Smooth muscle cell (in vitro differentiated cells): Measurements from ENCODE around the gene TAF4. TPM values are rescaled to one million over a fixed set of nuclear protein-coding genes. Genes with fewer than 3 reads are reported as not detected.
"Not testable (repeated sequence)": the region's sequence is repeated elsewhere in the genome, so short reads cannot be mapped to it uniquely, and the experiment has no call there.

Experiments
- DNase-seq: peaks from one replicate; lab custom pipeline; 2025; ENCODE audit not compliant: unreplicated experiment; lab: John Stamatoyannopoulos, UW
- H2AFZ ChIP-seq: fragments of 200-600 bp; sonication (generic); 2 replicates; pipeline ENCODE4 v1.6.0; 2016; ENCODE audit warnings: antibody characterized with exemption, low read depth, mild to moderate bottlenecking
- H3F3A ChIP-seq: fragments of 200-600 bp; sonication (generic); 2 replicates; pipeline ENCODE4 v1.6.0; 2017; ENCODE audit warnings: antibody characterized with exemption, low read depth
- H3K27ac ChIP-seq: fragments of 200-600 bp; sonication (generic); 2 replicates; pipeline ENCODE4 v1.5.1; 2016; ENCODE audit warnings: low read depth, mild to moderate bottlenecking
- H3K27me3 ChIP-seq: fragments of 200-600 bp; sonication (generic); 2 replicates; pipeline ENCODE4 v1.6.1; 2016; ENCODE audit warnings: low read depth, mild to moderate bottlenecking
- H3K36me3 ChIP-seq: fragments of 200-600 bp; sonication (generic); 2 replicates; pipeline ENCODE4 v1.5.1; 2016; ENCODE audit warnings: low read depth
- H3K4me1 ChIP-seq: fragments of 200-600 bp; sonication (generic); 2 replicates; pipeline ENCODE4 v1.5.1; 2016; ENCODE audit warnings: low read depth
- H3K4me2 ChIP-seq: fragments of 200-600 bp; sonication (generic); 2 replicates; pipeline ENCODE4 v1.6.0; 2016; ENCODE audit warnings: mild to moderate bottlenecking
- H3K4me3 ChIP-seq: fragments of 200-600 bp; sonication (generic); 2 replicates; pipeline ENCODE4 v1.5.1; 2016; ENCODE audit warnings: mild to moderate bottlenecking
- H3K79me2 ChIP-seq: fragments of 200-600 bp; sonication (generic); 2 replicates; pipeline ENCODE4 v1.6.0; 2016; ENCODE audit warnings: low read depth, mild to moderate bottlenecking
- H3K9ac ChIP-seq: fragments of 200-600 bp; sonication (generic); 2 replicates; pipeline ENCODE4 v1.6.0; 2016; ENCODE audit warnings: low read depth
- H3K9me3 ChIP-seq: fragments of 200-600 bp; sonication (generic); replicated peaks from 2 replicates; pipeline ENCODE4 v1.5.1; 2016; ENCODE audit warnings: low read depth
- H4K20me1 ChIP-seq: fragments of 200-600 bp; sonication (generic); 2 replicates; pipeline ENCODE4 v1.6.0; 2016; ENCODE audit warnings: low read depth
- CTCF ChIP-seq: fragments of 200-600 bp; sonication (generic); IDR thresholded peaks from 2 replicates; pipeline ENCODE4 v1.5.1; 2017; ENCODE audit warnings: borderline replicate concordance, mild to moderate bottlenecking, antibody characterized with exemption; ENCODE audit not compliant: insufficient read depth, poor library complexity, severe bottlenecking
- WGBS: methylation state at CpG from one replicate; pipeline ENCODE4 v1.1.7; 2016; ENCODE audit warnings: low lambda C conversion rate; 5-methylcytosine and 5-hydroxymethylcytosine counted together
- polyA plus RNA-seq: library from polyadenylated mRNA; unstranded; fragments of >200 nt; fragmentation: Nextera tagmentation; extraction: Ambion mirVana; gene quantifications from 2 replicates; pipeline ENCODE4 v1.2.1, GENCODE V29; 2016
- total RNA-seq: library from RNA; depleted of rRNA; stranded (reverse); fragments of >200 nt; gene quantifications from 2 replicates; pipeline ENCODE4 v1.2.3, GENCODE V29; 2014

The TAF4 gene
- total and polyA plus RNA-seq, 2 experiments from 2014 or later: 0.67 to 8.5 TPM

- H3K4me2 ChIP-seq: no peak overlapping the region
- H3K27ac ChIP-seq: no peak overlapping the region
- no peak for DNase-seq
- peaks cover 86% of the 10 kb centered on the region for H4K20me1 ChIP-seq
- H3K4me1 ChIP-seq: peaks cover 8% of the 10 kb centered on the region
- 98% methylated on average over 11 of the region's 11 CpGs for WGBS
- no peaks in the 10 kb centered on the region for H3K36me3 ChIP-seq
- peaks cover 80% of the 10 kb centered on the region for H3K79me2 ChIP-seq
- no peak overlapping the region for H3K9ac ChIP-seq
- no peaks in the 10 kb centered on the region for H3F3A ChIP-seq
- no peaks in the 10 kb centered on the region for H3K9me3 ChIP-seq
- no peaks in the 10 kb centered on the region for H3K27me3 ChIP-seq
- no peak overlapping the region for H2AFZ ChIP-seq
- no peak overlapping the region for H3K4me3 ChIP-seq
- TF ChIP-seq CTCF: no peak
Observed at GRCh38 chr20:62058941-62059340, 6.7 kb downstream of the TAF4 start.

- H3K4me1 ChIP-seq: no peaks in the 10 kb centered on the region
- H3K9ac ChIP-seq: no peak overlapping the region
- peaks cover 82% of the 10 kb centered on the region for H3K79me2 ChIP-seq
- no peak for DNase-seq
- peaks cover 86% of the 10 kb centered on the region for H4K20me1 ChIP-seq
- H3K4me2 ChIP-seq: no peak overlapping the region
- TF ChIP-seq CTCF: no peak
- no peaks in the 10 kb centered on the region for H3K36me3 ChIP-seq
- H2AFZ ChIP-seq: no peak overlapping the region
- H3K27ac ChIP-seq: no peak overlapping the region
- no peaks in the 10 kb centered on the region for H3F3A ChIP-seq
- 99% methylated on average over 11 of the region's 11 CpGs for WGBS
- no peaks in the 10 kb centered on the region for H3K27me3 ChIP-seq
- no peaks in the 10 kb centered on the region for H3K9me3 ChIP-seq
- no peak overlapping the region for H3K4me3 ChIP-seq
Observed at GRCh38 chr20:62056975-62057374, 8.7 kb downstream of the TAF4 start.

DNA sequence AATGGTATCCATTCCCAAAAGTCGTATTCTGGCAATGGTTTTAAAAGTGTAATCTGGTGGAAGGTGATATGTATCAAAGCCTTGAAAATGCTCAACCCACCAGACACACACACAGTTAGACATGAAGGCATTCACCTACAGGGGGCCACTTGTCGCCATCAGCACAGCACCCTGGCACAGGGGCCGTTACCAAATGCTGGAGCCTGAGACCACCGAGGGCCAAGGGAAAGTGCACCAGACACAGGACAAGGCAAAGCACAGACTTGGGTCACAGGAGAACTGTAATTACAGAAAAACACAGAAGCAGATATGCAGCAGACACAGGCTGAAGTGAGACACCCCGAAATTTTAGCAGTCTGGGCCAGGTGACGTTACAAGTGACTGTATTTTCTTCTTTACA is 9.3 kb downstream of the TAF4 start:
- Histone ChIP-seq H3K4me3 (no peak overlapping the region), H3K27me3 (no peaks in the 10 kb centered on the region), H3K79me2 (peaks cover 82% of the 10 kb centered on the region), H3K4me2 (no peak overlapping the region), H3K9me3 (no peaks in the 10 kb centered on the region), H3K4me1 (no peaks in the 10 kb centered on the region), H2AFZ (no peak overlapping the region), H3F3A (no peaks in the 10 kb centered on the region), H3K36me3 (no peaks in the 10 kb centered on the region), H3K27ac (no peak overlapping the region), H4K20me1 (peaks cover 86% of the 10 kb centered on the region), H3K9ac (no peak overlapping the region)
- WGBS: 95% methylated on average over 6 of the region's 6 CpGs
- DNase-seq: no peak
- no peak for TF ChIP-seq CTCF

DNA sequence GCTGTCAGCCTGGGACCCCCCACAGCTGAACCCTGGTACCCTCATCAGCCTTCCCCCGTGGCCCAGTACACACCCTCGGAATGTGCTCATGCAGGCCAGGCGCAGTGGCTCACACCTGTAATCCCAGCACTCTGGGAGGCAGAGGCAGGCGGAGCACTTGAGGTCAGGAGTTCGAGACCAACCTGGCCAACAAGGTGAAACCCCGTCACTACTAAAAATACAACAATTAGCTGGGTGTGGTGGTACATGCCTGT is 9.9 kb downstream of the TAF4 start:
- H3K4me1 ChIP-seq, H3K27me3 ChIP-seq, H3K4me2 ChIP-seq, H3K27ac ChIP-seq, H3K9me3 ChIP-seq, DNase-seq, H2AFZ ChIP-seq, H3K36me3 ChIP-seq, H3K9ac ChIP-seq, H3K4me3 ChIP-seq, H3F3A ChIP-seq: not testable (repeated sequence)
- Histone ChIP-seq H4K20me1 (peaks cover 86% of the 10 kb centered on the region), H3K79me2 (peaks cover 80% of the 10 kb centered on the region)
- 97% methylated on average over 6 of the region's 6 CpGs for WGBS
